Measurements from ENCODE around the gene ZNF441. TPM values are rescaled to one million over a fixed set of nuclear protein-coding genes. Genes with fewer than 3 reads are reported as not detected.

Gene ZNF441
- total and polyA plus RNA-seq, 2 of the 13 experiments (the other 11 are each of a cell fraction or from before 2014, with no cell fraction given), result 2.8 to 10.0 TPM

- TF ChIP-seq, protein P1, sequence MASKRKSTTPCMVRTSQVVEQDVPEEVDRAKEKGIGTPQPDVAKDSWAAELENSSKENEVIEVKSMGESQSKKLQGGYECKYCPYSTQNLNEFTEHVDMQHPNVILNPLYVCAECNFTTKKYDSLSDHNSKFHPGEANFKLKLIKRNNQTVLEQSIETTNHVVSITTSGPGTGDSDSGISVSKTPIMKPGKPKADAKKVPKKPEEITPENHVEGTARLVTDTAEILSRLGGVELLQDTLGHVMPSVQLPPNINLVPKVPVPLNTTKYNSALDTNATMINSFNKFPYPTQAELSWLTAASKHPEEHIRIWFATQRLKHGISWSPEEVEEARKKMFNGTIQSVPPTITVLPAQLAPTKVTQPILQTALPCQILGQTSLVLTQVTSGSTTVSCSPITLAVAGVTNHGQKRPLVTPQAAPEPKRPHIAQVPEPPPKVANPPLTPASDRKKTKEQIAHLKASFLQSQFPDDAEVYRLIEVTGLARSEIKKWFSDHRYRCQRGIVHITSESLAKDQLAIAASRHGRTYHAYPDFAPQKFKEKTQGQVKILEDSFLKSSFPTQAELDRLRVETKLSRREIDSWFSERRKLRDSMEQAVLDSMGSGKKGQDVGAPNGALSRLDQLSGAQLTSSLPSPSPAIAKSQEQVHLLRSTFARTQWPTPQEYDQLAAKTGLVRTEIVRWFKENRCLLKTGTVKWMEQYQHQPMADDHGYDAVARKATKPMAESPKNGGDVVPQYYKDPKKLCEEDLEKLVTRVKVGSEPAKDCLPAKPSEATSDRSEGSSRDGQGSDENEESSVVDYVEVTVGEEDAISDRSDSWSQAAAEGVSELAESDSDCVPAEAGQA (IDR thresholded peaks at IDR 0.05; ENCODE audit: low read depth), result no peak
- TF ChIP-seq, protein P1 (CRISPR knock-in tag; IDR thresholded peaks at IDR 0.05; ENCODE audit: borderline replicate concordance), result no peak
- TF ChIP-seq ZMAT3 (CRISPR knock-in tag; conservative IDR thresholded peaks at IDR 0.05) (peak; percentile 51; the same call in 1 of the 2 replicates), ZNF292 (CRISPR knock-in tag; IDR thresholded peaks at IDR 0.05; ENCODE audit: borderline replicate concordance, low read depth) (peak; percentile 57; the same call in 1 of the 2 replicates), POLR2AphosphoS2 (IDR thresholded peaks at IDR 0.05; ENCODE audit: low read depth, low read length) (no peak), GATAD1 (CRISPR knock-in tag; IDR thresholded peaks at IDR 0.05) (0 out of 2 replicates have a peak, but pooled peaks have one; percentile 46), ERF (CRISPR knock-in tag; IDR thresholded peaks at IDR 0.05) (peak; percentile 64; the same call in 1 of the 2 replicates), SIX1 (CRISPR knock-in tag; IDR thresholded peaks at IDR 0.05; ENCODE audit: borderline replicate concordance) (no peak; the same call in 1 of the 2 replicates), ZNF331 (CRISPR knock-in tag; IDR thresholded peaks at IDR 0.05) (peak; percentile 85), BCL6 (CRISPR knock-in tag; IDR thresholded peaks at IDR 0.05) (peak; percentile 49; the same call in 1 of the 2 replicates), ZNF788 (CRISPR knock-in tag; IDR thresholded peaks at IDR 0.05; ENCODE audit: borderline replicate concordance) (peak; percentile 86; the same call in 1 of the 2 replicates), ZNF770 (CRISPR knock-in tag; IDR thresholded peaks at IDR 0.05) (peak; percentile 85), HDAC1 (CRISPR knock-in tag; IDR thresholded peaks at IDR 0.05) (peak; percentile 70), ZNF280B (CRISPR knock-in tag; IDR thresholded peaks at IDR 0.05; ENCODE audit: borderline replicate concordance) (peak; percentile 60; the same call in 1 of the 2 replicates), AKAP8 (CRISPR knock-in tag; IDR thresholded peaks at IDR 0.05) (peak; percentile 25; the same call in 1 of the 2 replicates), SNAPC2 (CRISPR knock-in tag; IDR thresholded peaks at IDR 0.05) (0 out of 2 replicates have a peak, but pooled peaks have one; percentile 21), MXD4 (CRISPR knock-in tag; IDR thresholded peaks at IDR 0.05) (peak; percentile 20; the same call in 1 of the 2 replicates)
- TF ChIP-seq, protein P2, sequence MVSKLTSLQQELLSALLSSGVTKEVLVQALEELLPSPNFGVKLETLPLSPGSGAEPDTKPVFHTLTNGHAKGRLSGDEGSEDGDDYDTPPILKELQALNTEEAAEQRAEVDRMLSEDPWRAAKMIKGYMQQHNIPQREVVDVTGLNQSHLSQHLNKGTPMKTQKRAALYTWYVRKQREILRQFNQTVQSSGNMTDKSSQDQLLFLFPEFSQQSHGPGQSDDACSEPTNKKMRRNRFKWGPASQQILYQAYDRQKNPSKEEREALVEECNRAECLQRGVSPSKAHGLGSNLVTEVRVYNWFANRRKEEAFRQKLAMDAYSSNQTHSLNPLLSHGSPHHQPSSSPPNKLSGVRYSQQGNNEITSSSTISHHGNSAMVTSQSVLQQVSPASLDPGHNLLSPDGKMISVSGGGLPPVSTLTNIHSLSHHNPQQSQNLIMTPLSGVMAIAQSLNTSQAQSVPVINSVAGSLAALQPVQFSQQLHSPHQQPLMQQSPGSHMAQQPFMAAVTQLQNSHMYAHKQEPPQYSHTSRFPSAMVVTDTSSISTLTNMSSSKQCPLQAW (CRISPR knock-in tag; IDR thresholded peaks at IDR 0.05), result peak; percentile 78
Observed at GRCh38 chr19:11814029-11814699, 47.4 kb downstream of the ZNF441 start, which contains the start of gene ZNF440 (continued).

All from HepG2 (cell line).